Adrenal gland (tissue), 12 donors: ENCODE measurements around the gene SORL1. TPM values are rescaled to one million over a fixed set of nuclear protein-coding genes. Genes with fewer than 3 reads are reported as not detected.

Experiments
- DNase-seq, 7 donors: peaks; one replicate each; pipeline ENCODE4 v3.0.0-alpha.2; 2019 to 2020
- H3K27ac ChIP-seq, 5 donors: fragments of 200-600 bp; sonication (generic) in 4 of 5; 1 replicate in 3 of 5; 2 replicates in 2 of 5; pipeline versions ENCODE4 v1.5.1 to v1.8.0; 2016 to 2020; ENCODE audit warnings: mild to moderate bottlenecking in 1 of 5
- H3K27me3 ChIP-seq: fragments of 200-600 bp; 2 replicates; pipeline ENCODE4 v1.8.0; 2021
- H3K36me3 ChIP-seq, 2 donors: fragments of 200-600 bp; replicated peaks in 1 of 2; 1 replicate in 1 of 2; 2 replicates in 1 of 2; pipeline versions ENCODE4 v1.5.1 to v1.8.0; 2018 to 2022
- H3K4me1 ChIP-seq, 2 donors: fragments of 200-600 bp; replicated peaks in 1 of 2; 1 replicate in 1 of 2; 2 replicates in 1 of 2; pipeline versions ENCODE4 v1.5.1 to v1.8.0; 2018 to 2021
- H3K4me3 ChIP-seq, 4 donors: fragments of 200-600 bp; sonication (generic) in 3 of 4; one replicate each; pipeline ENCODE4 v1.5.1; 2016 to 2018
- H3K9me3 ChIP-seq, 3 donors: fragments of 200-600 bp; sonication (generic) in 1 of 3; replicated peaks in 1 of 3; 1 replicate in 2 of 3; 2 replicates in 1 of 3; pipeline versions ENCODE4 v1.5.1 to v1.8.0; 2016 to 2021
- POLR2A ChIP-seq, 2 donors: fragments of 450-650 bp; IDR thresholded peaks; one replicate each; pipeline ENCODE4 v1.6.1; 2017; ENCODE audit warnings: antibody characterized with exemption in 2 of 2, mild to moderate bottlenecking in 2 of 2, moderate library complexity in 1 of 2
- WGBS, 4 donors: extraction: QIAGEN DNeasy Blood & Tissue Kit in 2 of 4; methylation state at CpG; one replicate each; pipeline versions ENCODE4 v1.1.5 to v1.1.7; 2013 to 2017; 5-methylcytosine and 5-hydroxymethylcytosine counted together
- intact Hi-C, 2 donors: fragments of 100-400 bp; cut with DNase I; formaldehyde crosslinking; loops; one replicate each; pipeline versions ENCODE4 v1.14.1 to v1.15.0; 2022 to 2023
- polyA plus RNA-seq, 3 donors: library from polyadenylated mRNA; stranded (reverse); fragments of 200-250 nt in 2 of 3; fragments of 350-450 nt in 1 of 3; fragmentation: Illumina TruSeq in 1 of 3; extraction: RNeasy Lipid Tissue Mini Kit (QIAGEN cat#74804) in 1 of 3; gene quantifications; one replicate each; pipeline ENCODE4 v1.2.3, GENCODE V29; 2013 to 2014
- total RNA-seq, 9 donors: library from RNA; depleted of rRNA in 4 of 9; stranded (reverse); fragments of >200 nt in 4 of 9; fragments of 120-200 nt in 1 of 9; fragmentation: NEBNext Ultra II Directional in 1 of 9; extraction: Animal tissue kit (Norgen Biotek cat#: 25700) in 1 of 9; gene quantifications; one replicate each; pipeline versions ENCODE4 v1.1.0 to v1.2.4, GENCODE V29; 2013 to 2023
- TF ChIP-seq, protein P1 (sequence below), 6 experiments: fragments of 450-650 bp in 4 of 6; fragments of 200-600 bp in 2 of 6; sonication (generic) in 1 of 6; IDR thresholded peaks; 1 replicate in 5 of 6; 2 replicates in 1 of 6; pipeline versions ENCODE4 v1.5.1 to v1.8.0; 2016 to 2021; ENCODE audit warnings: antibody characterized with exemption in 6 of 6, mild to moderate bottlenecking in 2 of 6, moderate library complexity in 1 of 6
- donor health status: healthy with polysubstance abuse.
- donor health status: Bipolar disorder and iron deficiency.
- donor health status: DM: yes; HTN: yes; CAD: no.
- donor health status: DM: no; HTN: no; CAD: no.
- donor health status: DM: no; HTN: no; CAD: no.
- donor health status: DM: yes; HTN: yes; CAD: no.

Gene SORL1
- total and polyA plus RNA-seq, 12 donors = 1.0 to 28.6 (median 8.9) TPM

DNA sequence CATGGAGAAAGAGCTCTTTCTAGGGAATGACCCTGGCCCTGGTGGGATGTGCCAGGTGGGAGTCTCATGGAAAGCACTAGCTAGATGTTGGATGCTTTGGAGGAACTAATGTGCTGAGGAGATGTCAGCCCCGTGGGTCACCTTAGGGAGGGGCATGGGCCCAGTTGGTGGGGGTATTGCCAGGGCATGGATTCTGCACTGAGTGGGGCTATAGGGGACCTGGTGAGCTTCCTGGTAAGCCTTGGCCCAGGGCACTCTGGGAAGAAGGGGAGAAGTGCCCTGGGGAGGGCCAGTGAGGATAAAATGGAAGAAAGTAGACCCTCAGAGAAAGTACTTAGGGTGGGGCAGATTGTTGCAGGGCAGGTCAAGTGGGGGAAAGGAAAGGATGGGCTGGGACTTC, 65.9 kb downstream of the SORL1 start:
- intact Hi-C loops = no loop called here
- no peak for DNase-seq
- WGBS, 4 donors = 79 to 100% (median 86%) methylated on average over 1 of the region's 1 CpG
- H3K27ac ChIP-seq = no peak overlapping the region
- H3K27me3 ChIP-seq = no peaks in the 10 kb centered on the region
- TF ChIP-seq, protein P1, sequence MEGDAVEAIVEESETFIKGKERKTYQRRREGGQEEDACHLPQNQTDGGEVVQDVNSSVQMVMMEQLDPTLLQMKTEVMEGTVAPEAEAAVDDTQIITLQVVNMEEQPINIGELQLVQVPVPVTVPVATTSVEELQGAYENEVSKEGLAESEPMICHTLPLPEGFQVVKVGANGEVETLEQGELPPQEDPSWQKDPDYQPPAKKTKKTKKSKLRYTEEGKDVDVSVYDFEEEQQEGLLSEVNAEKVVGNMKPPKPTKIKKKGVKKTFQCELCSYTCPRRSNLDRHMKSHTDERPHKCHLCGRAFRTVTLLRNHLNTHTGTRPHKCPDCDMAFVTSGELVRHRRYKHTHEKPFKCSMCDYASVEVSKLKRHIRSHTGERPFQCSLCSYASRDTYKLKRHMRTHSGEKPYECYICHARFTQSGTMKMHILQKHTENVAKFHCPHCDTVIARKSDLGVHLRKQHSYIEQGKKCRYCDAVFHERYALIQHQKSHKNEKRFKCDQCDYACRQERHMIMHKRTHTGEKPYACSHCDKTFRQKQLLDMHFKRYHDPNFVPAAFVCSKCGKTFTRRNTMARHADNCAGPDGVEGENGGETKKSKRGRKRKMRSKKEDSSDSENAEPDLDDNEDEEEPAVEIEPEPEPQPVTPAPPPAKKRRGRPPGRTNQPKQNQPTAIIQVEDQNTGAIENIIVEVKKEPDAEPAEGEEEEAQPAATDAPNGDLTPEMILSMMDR (IDR thresholded peaks at IDR 0.05) = no peak
- no peak for TF ChIP-seq POLR2A (IDR thresholded peaks at IDR 0.05)
- no peaks in the 10 kb centered on the region for H3K9me3 ChIP-seq
- peaks cover 0 to 3% of the 10 kb centered on the region in 2 donors for H3K4me1 ChIP-seq
- no peaks in the 10 kb centered on the region for H3K36me3 ChIP-seq
- H3K4me3 ChIP-seq = no peak overlapping the region

DNA sequence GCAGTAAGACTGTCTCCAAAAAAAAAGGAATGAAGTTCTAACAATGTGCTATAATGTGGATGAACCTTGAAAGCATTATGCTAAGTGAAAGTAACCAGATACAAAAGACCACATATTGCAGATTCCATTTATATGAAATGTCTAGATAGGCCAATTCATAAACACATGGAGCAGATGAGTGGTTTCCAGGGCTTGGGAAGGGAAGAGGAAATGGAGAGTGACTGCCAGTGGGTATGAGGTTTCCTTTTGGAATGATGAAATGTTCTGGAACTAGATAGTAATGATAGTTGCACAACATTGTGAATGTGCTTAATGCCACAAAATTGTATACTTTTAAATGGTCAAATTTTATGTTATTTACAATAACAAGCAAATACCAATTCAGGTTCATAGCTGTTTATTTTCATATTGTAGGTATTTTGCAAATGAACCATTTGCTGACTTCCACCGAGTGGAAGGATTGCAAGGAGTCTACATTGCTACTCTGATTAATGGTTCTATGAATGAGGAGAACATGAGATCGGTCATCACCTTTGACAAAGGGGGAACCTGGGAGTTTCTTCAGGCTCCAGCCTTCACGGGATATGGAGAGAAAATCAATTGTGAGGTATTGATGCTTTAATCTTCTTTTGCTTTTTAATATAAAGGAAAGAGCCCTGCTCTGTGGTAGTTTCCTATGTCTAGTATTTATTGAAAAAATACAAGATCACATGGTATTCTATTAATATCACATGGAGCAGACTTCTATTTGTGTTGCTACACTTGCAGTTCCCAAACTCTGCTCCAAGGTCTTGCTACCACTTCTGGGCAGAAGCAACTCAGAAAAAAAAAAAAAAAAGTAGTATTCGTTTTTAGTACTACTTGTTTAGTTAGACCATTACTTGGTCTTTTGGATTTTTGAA, 68.4 kb downstream of the SORL1 start:
- H3K36me3 ChIP-seq = no peaks in the 10 kb centered on the region

DNA sequence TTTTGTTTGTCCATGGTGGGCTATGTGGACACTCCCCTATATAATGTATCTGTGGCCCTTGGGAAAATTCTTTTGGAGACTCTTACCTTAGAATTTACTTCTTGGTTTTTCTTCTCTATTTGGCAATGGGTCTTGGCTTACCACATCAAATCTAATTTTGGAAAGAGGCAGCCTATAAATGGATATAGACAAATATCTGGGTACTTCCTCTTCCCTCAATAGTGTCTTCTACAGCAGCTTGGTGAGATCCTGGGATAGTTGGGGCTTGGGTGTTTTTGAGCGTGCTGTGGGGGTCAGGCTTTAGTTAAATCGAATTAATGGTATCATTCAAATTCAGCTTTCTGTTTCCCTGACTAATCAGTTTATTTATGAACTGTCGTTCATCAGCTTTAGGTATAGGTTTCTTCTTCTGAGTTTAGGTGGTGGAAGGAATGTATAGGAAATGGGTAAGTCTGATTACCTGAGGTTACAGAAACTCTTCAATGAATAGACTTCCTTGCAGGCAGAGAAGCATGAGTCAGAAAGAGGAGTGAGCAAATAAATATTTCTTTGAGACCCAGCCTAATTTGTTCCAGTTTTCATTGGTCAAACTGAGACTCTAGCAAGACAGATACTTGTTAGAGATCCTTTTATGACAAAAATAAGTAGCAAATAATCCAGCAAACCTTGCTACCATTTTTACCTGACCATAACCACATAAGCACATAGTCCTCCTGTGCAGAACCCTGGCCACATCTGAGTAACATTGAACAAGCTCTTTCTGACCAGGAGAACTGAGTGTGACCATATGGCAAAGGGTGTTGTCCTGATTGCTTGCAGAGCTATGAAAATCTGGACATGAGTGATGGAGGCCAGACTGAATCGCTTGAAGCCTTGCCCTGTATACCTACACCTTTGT, 69.3 kb downstream of the SORL1 start:
- TF ChIP-seq, protein P1 (IDR thresholded peaks at IDR 0.05) = no peak
- TF ChIP-seq POLR2A (IDR thresholded peaks at IDR 0.05) = no peak
- Histone ChIP-seq H3K4me3 (no peak overlapping the region), H3K27me3 (no peaks in the 10 kb centered on the region), H3K9me3 (no peaks in the 10 kb centered on the region), H3K4me1 (peaks cover 0 to 3% of the 10 kb centered on the region in 2 donors), H3K36me3 (no peaks in the 10 kb centered on the region), H3K27ac (no peak overlapping the region)
- 68 to 81% (median 75%) methylated on average over 4 of the region's 4 CpGs for WGBS, 4 donors
- intact Hi-C loops = no loop called here
- no peak for DNase-seq

More for the DNA sequence above, 68.4 kb downstream of the SORL1 start:
- intact Hi-C loops = no loop called here
- DNase-seq = no peak
- Histone ChIP-seq H3K9me3 (no peaks in the 10 kb centered on the region), H3K4me1 (peaks cover 0 to 3% of the 10 kb centered on the region in 2 donors), H3K27ac (no peak overlapping the region), H3K27me3 (no peaks in the 10 kb centered on the region), H3K4me3 (no peak overlapping the region)
- TF ChIP-seq, protein P1 (IDR thresholded peaks at IDR 0.05) = no peak
- no peak for TF ChIP-seq POLR2A (IDR thresholded peaks at IDR 0.05)
- 66 to 77% (median 73%) methylated on average over 4 of the region's 4 CpGs for WGBS, 4 donors
